PC-3 (cell line): ENCODE results near the gene GUCY2F. TPM values are rescaled to one million over a fixed set of nuclear protein-coding genes. Genes with fewer than 3 reads are reported as not detected.

Source experiments
- ATAC-seq: fragments of 200-7000 bp; cut with Tn5 transposase; 2 replicates; pipeline ENCODE4 v1.9.1; 2020; ENCODE audit warnings: mild to moderate bottlenecking, moderate library complexity
- BruUV-seq: library from RNA; stranded (reverse); fragments of 400-500 nt; replicated peaks from 2 replicates; lab custom pipeline; 2021; lab: Mats Ljungman, UMichigan
- CTCF ChIA-PET: fragments of 300-600 bp; sonication (Branson Sonifier 250); formaldehyde crosslinking; loops from one replicate; lab custom pipeline; 2022; ENCODE audit warnings: antibody characterized with exemption; lab: Charles Lee
- POLR2A ChIA-PET: fragments of 300-600 bp; sonication (Branson Sonifier 250); formaldehyde crosslinking; loops from one replicate; lab custom pipeline; 2022; ENCODE audit warnings: antibody characterized with exemption; ENCODE audit not compliant: unreplicated experiment; lab: Charles Lee
- DNase-seq: peaks from one replicate; pipeline ENCODE4 v3.0.0-alpha.2; 2015
- H2AFZ ChIP-seq: fragments of 300-600 bp; sonication (generic); 2 replicates; pipeline ENCODE4 v1.6.0; 2016; ENCODE audit warnings: antibody characterized with exemption, low read length
- H3F3A ChIP-seq: fragments of 300-600 bp; sonication (generic); one replicate; pipeline ENCODE4 v1.6.0; 2017; ENCODE audit warnings: antibody characterized with exemption, low read length, control low read depth, mild to moderate bottlenecking; ENCODE audit not compliant: unreplicated experiment
- H3K27ac ChIP-seq: fragments of 300-600 bp; sonication (generic); 2 replicates; pipeline ENCODE4 v1.5.1; 2016; ENCODE audit warnings: mild to moderate bottlenecking, low read length
- H3K27me3 ChIP-seq: fragments of 300-600 bp; sonication (generic); 2 replicates; pipeline ENCODE4 v1.6.1; 2016; ENCODE audit warnings: low read length, mixed read lengths
- H3K36me3 ChIP-seq: fragments of 300-600 bp; sonication (generic); 2 replicates; pipeline ENCODE4 v1.6.1; 2016; ENCODE audit warnings: low read depth, mixed run types, low read length, mixed read lengths
- H3K4me1 ChIP-seq: fragments of 300-600 bp; sonication (generic); 2 replicates; pipeline ENCODE4 v1.5.1; 2016; ENCODE audit warnings: low read length; ENCODE audit not compliant: insufficient read depth
- H3K4me2 ChIP-seq: fragments of 300-600 bp; sonication (generic); 2 replicates; pipeline ENCODE4 v1.6.0; 2016; ENCODE audit warnings: low read length
- H3K4me3 ChIP-seq: fragments of 300-600 bp; sonication (generic); 2 replicates; pipeline ENCODE4 v1.5.1; 2016; ENCODE audit warnings: mild to moderate bottlenecking, low read length, mixed read lengths
- H3K79me2 ChIP-seq: fragments of 300-600 bp; sonication (generic); 2 replicates; pipeline ENCODE4 v1.6.1; 2017; ENCODE audit warnings: low read length, mixed read lengths
- H3K9ac ChIP-seq: fragments of 300-600 bp; sonication (generic); 2 replicates; pipeline ENCODE4 v1.6.0; 2016; ENCODE audit warnings: mild to moderate bottlenecking, low read length
- H3K9me2 ChIP-seq: fragments of 300-600 bp; sonication (generic); replicated peaks from 2 replicates; pipeline ENCODE4 v1.6.1; 2016; ENCODE audit warnings: mixed run types, low read length, mixed read lengths
- H3K9me3 ChIP-seq: fragments of 300-600 bp; sonication (generic); 2 replicates; pipeline ENCODE4 v1.6.1; 2016; ENCODE audit warnings: low read length, mixed read lengths
- H4K20me1 ChIP-seq: fragments of 300-600 bp; sonication (generic); 2 replicates; pipeline ENCODE4 v1.6.1; 2016; ENCODE audit warnings: low read length, mixed read lengths
- EZH2 ChIP-seq: fragments of 300-600 bp; sonication (generic); IDR thresholded peaks from one replicate; pipeline ENCODE4 v1.6.1; 2017; ENCODE audit warnings: antibody characterized with exemption, mild to moderate bottlenecking, low read length; ENCODE audit not compliant: unreplicated experiment
- EZH2phosphoT487 ChIP-seq: fragments of 300-600 bp; sonication (generic); IDR thresholded peaks from 2 replicates; pipeline ENCODE4 v1.6.1; 2018; ENCODE audit warnings: mild to moderate bottlenecking, antibody characterized with exemption, low read length, borderline replicate concordance
- intact Hi-C: fragments of 100-400 bp; cut with micrococcal nuclease; formaldehyde crosslinking; loops from 2 replicates; pipeline ENCODE4 v1.9.0; 2023
- total RNA-seq: library from RNA; depleted of rRNA; stranded (reverse); fragments of >200 nt; gene quantifications from 2 replicates; pipeline ENCODE4 v1.2.3, GENCODE V29; 2014
- TF ChIP-seq, protein P1 (sequence below): fragments of 300-600 bp; sonication (generic); conservative IDR thresholded peaks from 2 replicates; pipeline ENCODE4 v1.5.1; 2017; ENCODE audit warnings: antibody characterized with exemption, low read depth, mild to moderate bottlenecking, low read length

Gene GUCY2F
- total RNA-seq, 1 experiment from 2014 or later, result not detected

GRCh38 chrX:109489174-109489573, 7.3 kb upstream of the GUCY2F start:
- ATAC-seq (no peak), DNase-seq (no peak)
- no peak overlapping the region for H3K27ac ChIP-seq
- no peak overlapping the region for H2AFZ ChIP-seq
- H3F3A ChIP-seq, result no peaks in the 10 kb centered on the region
- H3K9me3 ChIP-seq, result no peaks in the 10 kb centered on the region
- POLR2A ChIA-PET, result interaction anchor here (0.6 kb wide), 1 partner anchor 1616 kb away, joined by 4 read pairs; no protein-coding TSS in a partner anchor
- TF ChIP-seq, protein P1, sequence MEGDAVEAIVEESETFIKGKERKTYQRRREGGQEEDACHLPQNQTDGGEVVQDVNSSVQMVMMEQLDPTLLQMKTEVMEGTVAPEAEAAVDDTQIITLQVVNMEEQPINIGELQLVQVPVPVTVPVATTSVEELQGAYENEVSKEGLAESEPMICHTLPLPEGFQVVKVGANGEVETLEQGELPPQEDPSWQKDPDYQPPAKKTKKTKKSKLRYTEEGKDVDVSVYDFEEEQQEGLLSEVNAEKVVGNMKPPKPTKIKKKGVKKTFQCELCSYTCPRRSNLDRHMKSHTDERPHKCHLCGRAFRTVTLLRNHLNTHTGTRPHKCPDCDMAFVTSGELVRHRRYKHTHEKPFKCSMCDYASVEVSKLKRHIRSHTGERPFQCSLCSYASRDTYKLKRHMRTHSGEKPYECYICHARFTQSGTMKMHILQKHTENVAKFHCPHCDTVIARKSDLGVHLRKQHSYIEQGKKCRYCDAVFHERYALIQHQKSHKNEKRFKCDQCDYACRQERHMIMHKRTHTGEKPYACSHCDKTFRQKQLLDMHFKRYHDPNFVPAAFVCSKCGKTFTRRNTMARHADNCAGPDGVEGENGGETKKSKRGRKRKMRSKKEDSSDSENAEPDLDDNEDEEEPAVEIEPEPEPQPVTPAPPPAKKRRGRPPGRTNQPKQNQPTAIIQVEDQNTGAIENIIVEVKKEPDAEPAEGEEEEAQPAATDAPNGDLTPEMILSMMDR, result no peak
- TF ChIP-seq EZH2phosphoT487, result no peak
- TF ChIP-seq EZH2, result no peak
- H3K9ac ChIP-seq, result no peak overlapping the region
- no peaks in the 10 kb centered on the region for H3K9me2 ChIP-seq
- BruUV-seq, result no TSS peak
- H4K20me1 ChIP-seq, result no peaks in the 10 kb centered on the region
- H3K4me3 ChIP-seq, result no peak overlapping the region
- no peaks in the 10 kb centered on the region for H3K4me1 ChIP-seq
- H3K27me3 ChIP-seq, result no peaks in the 10 kb centered on the region
- H3K79me2 ChIP-seq, result no peaks in the 10 kb centered on the region
- H3K36me3 ChIP-seq, result no peaks in the 10 kb centered on the region
- intact Hi-C loops, result loop anchor here (5.0 kb wide), 1 partner anchor 48 kb away; the partner anchor contains the start of gene NXT2
- no peak overlapping the region for H3K4me2 ChIP-seq
- CTCF ChIA-PET, result no interaction called here

DNA sequence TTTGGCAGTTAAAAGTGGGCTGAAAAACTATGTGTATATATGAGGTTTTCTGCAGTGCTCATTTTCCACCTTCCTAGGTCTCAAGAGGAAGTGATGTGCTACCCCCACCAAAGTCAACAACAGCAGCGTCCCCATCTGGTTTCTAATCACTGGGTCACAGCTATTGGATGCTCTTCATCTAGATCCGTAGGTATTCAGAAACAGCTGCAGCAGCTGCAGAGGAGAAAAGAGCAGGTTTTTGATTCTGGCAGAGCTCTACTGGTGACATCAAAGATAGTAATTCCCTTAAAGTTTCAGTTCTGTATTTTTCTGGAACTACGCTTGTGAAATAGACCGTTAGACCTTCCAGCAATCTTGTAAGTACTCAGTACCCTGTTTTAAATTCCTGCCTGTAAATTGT, 5.8 kb upstream of the GUCY2F start:
- ChIA-PET POLR2A (no interaction called here), CTCF (no interaction called here)
- H3K27ac ChIP-seq, result no peak overlapping the region
- no peaks in the 10 kb centered on the region for H3K4me1 ChIP-seq
- intact Hi-C loops, result loop anchor here (2.0 to 5.0 kb wide), 2 partner anchors 50 to 403 kb away; partner anchors contain the start of gene NXT2
- no peak overlapping the region for H3K9ac ChIP-seq
- no peaks in the 10 kb centered on the region for H3K79me2 ChIP-seq
- H4K20me1 ChIP-seq, result no peaks in the 10 kb centered on the region
- peaks cover 5% of the 10 kb centered on the region for H3K27me3 ChIP-seq
- TF ChIP-seq EZH2, result no peak
- no peak for TF ChIP-seq EZH2phosphoT487
- TF ChIP-seq, protein P1, result no peak
- no peaks in the 10 kb centered on the region for H3K9me2 ChIP-seq
- no TSS peak for BruUV-seq
- H2AFZ ChIP-seq, result no peak overlapping the region
- ATAC-seq (no peak), DNase-seq (no peak)
- H3K4me3 ChIP-seq, result no peak overlapping the region
- no peaks in the 10 kb centered on the region for H3F3A ChIP-seq
- no peaks in the 10 kb centered on the region for H3K36me3 ChIP-seq
- no peak overlapping the region for H3K4me2 ChIP-seq
- H3K9me3 ChIP-seq, result no peaks in the 10 kb centered on the region
